ENCODE measurements around the gene GP1BB. TPM values are rescaled to one million over a fixed set of nuclear protein-coding genes. Genes with fewer than 3 reads are reported as not detected.

The GP1BB gene
- polyA plus RNA-seq, 3 donors: 0.13 to 1.5 (median 0.26) TPM

DNA sequence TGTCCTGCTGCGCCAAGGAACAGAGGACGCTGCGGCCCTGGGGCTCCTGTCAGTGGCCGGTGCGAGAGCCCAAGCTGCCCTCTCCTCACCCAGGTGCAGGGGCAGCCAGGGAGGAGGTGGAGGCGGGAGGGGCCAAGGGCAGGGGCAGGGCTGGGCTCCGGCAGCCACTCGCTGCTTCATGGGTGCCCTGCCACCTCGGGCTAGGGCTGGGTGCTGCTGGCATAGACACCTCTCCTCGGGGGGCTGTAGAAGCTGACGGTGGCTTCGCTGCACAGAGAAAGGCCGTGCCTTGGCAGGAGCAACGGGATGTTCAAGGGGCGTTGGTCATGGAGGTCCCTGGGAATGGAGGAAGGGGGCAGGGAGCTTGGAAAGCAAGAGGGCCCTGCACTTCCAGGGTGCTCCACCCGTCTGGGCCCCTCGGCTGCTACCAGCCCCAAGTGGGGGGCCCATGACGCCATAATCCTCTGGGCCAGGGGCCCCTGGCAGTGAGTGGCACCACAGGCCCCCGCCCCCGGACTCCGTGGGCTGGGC, 35.6 kb downstream of the GP1BB start:
- H3K4me3 Mint-ChIP-seq: peak overlapping the region in 1 of 2 donors; percentile 59
- H3K36me3 Mint-ChIP-seq: peaks cover 10 to 14% of the 10 kb centered on the region in 2 donors
- peaks cover 0 to 31% (median 15%) of the 10 kb centered on the region in 7 donors for H3K9me3 Mint-ChIP-seq
- no peak overlapping the region for H3K27ac ChIP-seq (ENCODE audit: low read depth in 1 of 2, low read length in 2 of 2)
- no peaks in the 10 kb centered on the region for H3K79me2 ChIP-seq (ENCODE audit: insufficient read depth, low read length)
- peaks cover 51 to 88% of the 10 kb centered on the region in 2 donors for H3K27me3 ChIP-seq (ENCODE audit: control insufficient read depth in 2 of 2, insufficient read depth in 2 of 2, low read length in 2 of 2)
- intact Hi-C loops (cut with micrococcal nuclease): no loop called here
- no peaks in the 10 kb centered on the region for H3K36me3 ChIP-seq (replicated peaks in 1 of 2; ENCODE audit: control insufficient read depth in 1 of 2, insufficient read depth in 2 of 2, low read length in 2 of 2)
- H3K27ac Mint-ChIP-seq: no peak overlapping the region
- TF ChIP-seq, protein P1, sequence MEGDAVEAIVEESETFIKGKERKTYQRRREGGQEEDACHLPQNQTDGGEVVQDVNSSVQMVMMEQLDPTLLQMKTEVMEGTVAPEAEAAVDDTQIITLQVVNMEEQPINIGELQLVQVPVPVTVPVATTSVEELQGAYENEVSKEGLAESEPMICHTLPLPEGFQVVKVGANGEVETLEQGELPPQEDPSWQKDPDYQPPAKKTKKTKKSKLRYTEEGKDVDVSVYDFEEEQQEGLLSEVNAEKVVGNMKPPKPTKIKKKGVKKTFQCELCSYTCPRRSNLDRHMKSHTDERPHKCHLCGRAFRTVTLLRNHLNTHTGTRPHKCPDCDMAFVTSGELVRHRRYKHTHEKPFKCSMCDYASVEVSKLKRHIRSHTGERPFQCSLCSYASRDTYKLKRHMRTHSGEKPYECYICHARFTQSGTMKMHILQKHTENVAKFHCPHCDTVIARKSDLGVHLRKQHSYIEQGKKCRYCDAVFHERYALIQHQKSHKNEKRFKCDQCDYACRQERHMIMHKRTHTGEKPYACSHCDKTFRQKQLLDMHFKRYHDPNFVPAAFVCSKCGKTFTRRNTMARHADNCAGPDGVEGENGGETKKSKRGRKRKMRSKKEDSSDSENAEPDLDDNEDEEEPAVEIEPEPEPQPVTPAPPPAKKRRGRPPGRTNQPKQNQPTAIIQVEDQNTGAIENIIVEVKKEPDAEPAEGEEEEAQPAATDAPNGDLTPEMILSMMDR (IDR thresholded peaks at IDR 0.05): no peak
- H3K9me3 ChIP-seq (replicated peaks in 1 of 2; ENCODE audit: control insufficient read depth in 1 of 2, insufficient read depth in 1 of 2, low read length in 2 of 2): peaks cover 0 to 47% of the 10 kb centered on the region in 2 donors
- H3K4me3 ChIP-seq (replicated peaks in 1 of 3; ENCODE audit: low read depth in 2 of 3, low read length in 3 of 3): no peak overlapping the region
- WGBS (ENCODE audit: insufficient coverage): 15% methylated on average over 18 of the region's 21 CpGs
- no peak for DNase-seq
- H3K9ac ChIP-seq (ENCODE audit: insufficient read depth, low read length, poor library complexity, severe bottlenecking): no peak overlapping the region
- H2AFZ ChIP-seq (ENCODE audit: insufficient read depth, low read depth, low read length, poor library complexity, severe bottlenecking): no peak overlapping the region
- H3K4me1 Mint-ChIP-seq: peaks cover 29% of the 10 kb centered on the region
- no peak overlapping the region for H3K4me2 ChIP-seq (replicated peaks; ENCODE audit: extremely low read depth, low read length, poor library complexity, severe bottlenecking)
- no peaks in the 10 kb centered on the region for H4K20me1 ChIP-seq (ENCODE audit: insufficient read depth, low read length)
- peaks cover 79 to 93% (median 83%) of the 10 kb centered on the region in 3 donors for H3K27me3 Mint-ChIP-seq (ENCODE audit: low read depth in 3 of 3)
- peaks cover 18 to 29% of the 10 kb centered on the region in 2 donors for H3K4me1 ChIP-seq (ENCODE audit: control insufficient read depth in 1 of 2, insufficient read depth in 2 of 2, low read length in 2 of 2)

DNA sequence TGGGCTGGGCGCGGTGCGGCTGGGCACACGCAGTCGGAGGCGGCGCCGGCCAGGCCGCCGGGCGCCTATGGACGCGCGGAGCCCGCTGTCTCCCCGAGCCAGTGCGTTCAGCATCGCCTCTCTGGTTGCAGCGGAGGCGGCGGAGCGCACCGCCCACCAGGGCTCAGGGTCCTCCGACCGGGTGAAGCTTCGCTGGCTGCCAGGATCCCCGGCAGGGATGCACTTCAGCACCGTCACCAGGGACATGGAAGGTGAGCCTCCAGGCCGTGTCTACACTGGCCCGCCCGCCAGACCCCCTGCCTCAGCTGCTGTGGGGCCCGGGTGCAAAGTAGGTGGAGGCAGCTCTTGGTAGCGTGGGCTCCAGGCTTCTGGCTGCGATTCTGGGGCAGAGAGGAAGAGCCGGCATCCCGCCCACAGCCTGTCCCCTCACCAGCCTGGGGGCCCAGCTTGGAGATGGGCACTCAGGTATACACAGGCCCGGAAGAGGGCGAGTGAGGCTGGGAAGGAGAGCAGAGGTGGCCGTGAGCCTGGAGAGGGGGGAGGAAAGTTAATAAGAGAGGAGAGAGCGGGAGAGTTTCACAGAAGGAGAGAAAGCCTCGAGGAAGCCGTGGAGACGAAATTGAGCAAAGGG, 36.2 kb downstream of the GP1BB start:
- Histone ChIP-seq H3K9me3 (replicated peaks in 1 of 2; ENCODE audit: control insufficient read depth in 1 of 2, insufficient read depth in 1 of 2, low read length in 2 of 2) (peaks cover 0 to 46% of the 10 kb centered on the region in 2 donors), H3K36me3 (replicated peaks in 1 of 2; ENCODE audit: control insufficient read depth in 1 of 2, insufficient read depth in 2 of 2, low read length in 2 of 2) (no peaks in the 10 kb centered on the region), H3K4me3 (replicated peaks in 1 of 3; ENCODE audit: low read depth in 2 of 3, low read length in 3 of 3) (peak overlapping the region in 1 of 3 experiments; percentile 44), H3K79me2 (ENCODE audit: insufficient read depth, low read length) (no peaks in the 10 kb centered on the region), H2AFZ (ENCODE audit: insufficient read depth, low read depth, low read length, poor library complexity, severe bottlenecking) (no peak overlapping the region), H3K27me3 (ENCODE audit: control insufficient read depth in 2 of 2, insufficient read depth in 2 of 2, low read length in 2 of 2) (peaks cover 51 to 88% of the 10 kb centered on the region in 2 donors), H3K9ac (ENCODE audit: insufficient read depth, low read length, poor library complexity, severe bottlenecking) (no peak overlapping the region), H4K20me1 (ENCODE audit: insufficient read depth, low read length) (no peaks in the 10 kb centered on the region), H3K4me2 (replicated peaks; ENCODE audit: extremely low read depth, low read length, poor library complexity, severe bottlenecking) (peak overlapping the region; percentile 46), H3K27ac (ENCODE audit: low read depth in 1 of 2, low read length in 2 of 2) (no peak overlapping the region), H3K4me1 (ENCODE audit: control insufficient read depth in 1 of 2, insufficient read depth in 2 of 2, low read length in 2 of 2) (peaks cover 18 to 29% of the 10 kb centered on the region in 2 donors)
- peaks cover 29% of the 10 kb centered on the region for H3K4me1 Mint-ChIP-seq
- peaks cover 76 to 93% (median 83%) of the 10 kb centered on the region in 3 donors for H3K27me3 Mint-ChIP-seq (ENCODE audit: low read depth in 3 of 3)
- no peak overlapping the region for H3K27ac Mint-ChIP-seq
- TF ChIP-seq, protein P1 (IDR thresholded peaks at IDR 0.05): no peak
- WGBS (ENCODE audit: insufficient coverage): 5% methylated on average over 43 of the region's 43 CpGs
- H3K9me3 Mint-ChIP-seq: peaks cover 0 to 29% (median 16%) of the 10 kb centered on the region in 7 donors
- H3K36me3 Mint-ChIP-seq: peaks cover 10 to 14% of the 10 kb centered on the region in 2 donors
- intact Hi-C loops (cut with micrococcal nuclease): no loop called here
- no peak for DNase-seq
- H3K4me3 Mint-ChIP-seq: peak overlapping the region; percentile 64 to 96
